HepG2 (cell line): ENCODE measurements around the gene ACSM5. TPM values are rescaled to one million over a fixed set of nuclear protein-coding genes. Genes with fewer than 3 reads are reported as not detected.
A peak's percentile ranks its signal among the peaks of the same experiment; 100 is the strongest.

Experiments used
- KLF9 ChIP-seq: IDR thresholded peaks from 2 replicates; pipeline ENCODE4 v1.6.1; 2016; ENCODE audit warnings: low read depth
- MED1 ChIP-seq: sonication (generic); formaldehyde crosslinking; IDR thresholded peaks from 2 replicates; pipeline ENCODE4 v1.4.0; 2020; ENCODE audit warnings: missing genetic modification reagents
- SIX4 ChIP-seq: sonication (generic); formaldehyde crosslinking; IDR thresholded peaks from 2 replicates; pipeline ENCODE4 v1.4.0; 2020; ENCODE audit warnings: missing genetic modification reagents
- SP4 ChIP-seq: sonication (generic); formaldehyde crosslinking; IDR thresholded peaks from 2 replicates; pipeline ENCODE4 v1.8.1; 2023; ENCODE audit warnings: mild to moderate bottlenecking, missing genetic modification reagents
- TFAP4 ChIP-seq: sonication (generic); IDR thresholded peaks from 2 replicates; pipeline ENCODE4 v1.6.1; 2016; ENCODE audit warnings: low read depth, borderline replicate concordance
- YY1 ChIP-seq: IDR thresholded peaks from 2 replicates; pipeline ENCODE4 v1.6.1; 2011; ENCODE audit warnings: low read length, low read depth, moderate library complexity, mild to moderate bottlenecking; ENCODE audit not compliant: insufficient read depth, insufficient replicate concordance
- ZHX2 ChIP-seq, 2 experiments: sonication (generic) in 1 of 2; formaldehyde crosslinking in 1 of 2; IDR thresholded peaks; 2 replicates each; pipeline versions ENCODE4 v1.6.1 to v1.9.0; 2014 to 2022; ENCODE audit warnings: antibody characterized with exemption in 1 of 2, borderline replicate concordance in 1 of 2, inconsistent platforms in 1 of 2, low read depth in 1 of 2, missing genetic modification reagents in 1 of 2
- ZNF317 ChIP-seq: sonication (generic); formaldehyde crosslinking; IDR thresholded peaks from 2 replicates; pipeline ENCODE4 v1.5.0; 2020; ENCODE audit warnings: mild to moderate bottlenecking, missing genetic modification reagents
- ZNF503 ChIP-seq: sonication (generic); formaldehyde crosslinking; IDR thresholded peaks from 2 replicates; pipeline ENCODE4 v1.4.0; 2020; ENCODE audit warnings: missing genetic modification reagents
- polyA plus RNA-seq, 8 experiments: library from polyadenylated mRNA; depleted of rRNA in 3 of 8; stranded (reverse) in 7 of 8; unstranded in 1 of 8; fragments of >200 nt; fragmentation: Illumina TruSeq in 4 of 8; extraction: Trizol in 4 of 8; gene quantifications; 2 replicates each; pipeline versions ENCODE4 v1.2.1 to v1.2.3, GENCODE V29; 2011 to 2016; ENCODE audit warnings: low read depth in 4 of 8, missing spikeins in 1 of 8, mixed read lengths in 1 of 8; ENCODE audit not compliant: insufficient read depth in 1 of 8
- total RNA-seq, 5 experiments: library from RNA; depleted of rRNA; stranded (reverse); fragments of >200 nt; fragmentation: Illumina TruSeq; extraction: Trizol; gene quantifications; 2 replicates each; pipeline ENCODE4 v1.2.3, GENCODE V29; 2016; ENCODE audit warnings: low read depth in 1 of 5
- TF ChIP-seq, protein P1 (sequence below): sonication (generic); formaldehyde crosslinking; IDR thresholded peaks from 2 replicates; pipeline ENCODE4 v1.4.0; 2020; ENCODE audit warnings: mild to moderate bottlenecking, missing genetic modification reagents
- TF ChIP-seq, protein P2 (sequence below): IDR thresholded peaks from 2 replicates; pipeline ENCODE4 v1.4.0; 2020; ENCODE audit warnings: mild to moderate bottlenecking, missing genetic modification reagents

The ACSM5 gene
- total and polyA plus RNA-seq, 2 of the 13 experiments (the other 11 are each of a cell fraction or from before 2014, with no cell fraction given): 9.1 to 15.0 TPM

- TF ChIP-seq ZHX2 (IDR thresholded peaks at IDR 0.05; ENCODE audit: low read depth): 0 out of 2 replicates have a peak, but pooled peaks have one; percentile 39
- no peak for TF ChIP-seq ZHX2 (CRISPR knock-in tag; IDR thresholded peaks at IDR 0.05; ENCODE audit: borderline replicate concordance)
- no peak for TF ChIP-seq SIX4 (CRISPR knock-in tag)
- 0 out of 2 replicates have a peak, but pooled peaks have one; percentile 15 for TF ChIP-seq ZNF503
- no peak for TF ChIP-seq KLF9
- TF ChIP-seq, protein P1, sequence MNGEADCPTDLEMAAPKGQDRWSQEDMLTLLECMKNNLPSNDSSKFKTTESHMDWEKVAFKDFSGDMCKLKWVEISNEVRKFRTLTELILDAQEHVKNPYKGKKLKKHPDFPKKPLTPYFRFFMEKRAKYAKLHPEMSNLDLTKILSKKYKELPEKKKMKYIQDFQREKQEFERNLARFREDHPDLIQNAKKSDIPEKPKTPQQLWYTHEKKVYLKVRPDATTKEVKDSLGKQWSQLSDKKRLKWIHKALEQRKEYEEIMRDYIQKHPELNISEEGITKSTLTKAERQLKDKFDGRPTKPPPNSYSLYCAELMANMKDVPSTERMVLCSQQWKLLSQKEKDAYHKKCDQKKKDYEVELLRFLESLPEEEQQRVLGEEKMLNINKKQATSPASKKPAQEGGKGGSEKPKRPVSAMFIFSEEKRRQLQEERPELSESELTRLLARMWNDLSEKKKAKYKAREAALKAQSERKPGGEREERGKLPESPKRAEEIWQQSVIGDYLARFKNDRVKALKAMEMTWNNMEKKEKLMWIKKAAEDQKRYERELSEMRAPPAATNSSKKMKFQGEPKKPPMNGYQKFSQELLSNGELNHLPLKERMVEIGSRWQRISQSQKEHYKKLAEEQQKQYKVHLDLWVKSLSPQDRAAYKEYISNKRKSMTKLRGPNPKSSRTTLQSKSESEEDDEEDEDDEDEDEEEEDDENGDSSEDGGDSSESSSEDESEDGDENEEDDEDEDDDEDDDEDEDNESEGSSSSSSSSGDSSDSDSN (CRISPR knock-in tag): peak; percentile 22; the same call in 1 of the 2 replicates
- TF ChIP-seq MED1 (CRISPR knock-in tag): peak; percentile 44; the same call in 1 of the 2 replicates
- TF ChIP-seq, protein P2, sequence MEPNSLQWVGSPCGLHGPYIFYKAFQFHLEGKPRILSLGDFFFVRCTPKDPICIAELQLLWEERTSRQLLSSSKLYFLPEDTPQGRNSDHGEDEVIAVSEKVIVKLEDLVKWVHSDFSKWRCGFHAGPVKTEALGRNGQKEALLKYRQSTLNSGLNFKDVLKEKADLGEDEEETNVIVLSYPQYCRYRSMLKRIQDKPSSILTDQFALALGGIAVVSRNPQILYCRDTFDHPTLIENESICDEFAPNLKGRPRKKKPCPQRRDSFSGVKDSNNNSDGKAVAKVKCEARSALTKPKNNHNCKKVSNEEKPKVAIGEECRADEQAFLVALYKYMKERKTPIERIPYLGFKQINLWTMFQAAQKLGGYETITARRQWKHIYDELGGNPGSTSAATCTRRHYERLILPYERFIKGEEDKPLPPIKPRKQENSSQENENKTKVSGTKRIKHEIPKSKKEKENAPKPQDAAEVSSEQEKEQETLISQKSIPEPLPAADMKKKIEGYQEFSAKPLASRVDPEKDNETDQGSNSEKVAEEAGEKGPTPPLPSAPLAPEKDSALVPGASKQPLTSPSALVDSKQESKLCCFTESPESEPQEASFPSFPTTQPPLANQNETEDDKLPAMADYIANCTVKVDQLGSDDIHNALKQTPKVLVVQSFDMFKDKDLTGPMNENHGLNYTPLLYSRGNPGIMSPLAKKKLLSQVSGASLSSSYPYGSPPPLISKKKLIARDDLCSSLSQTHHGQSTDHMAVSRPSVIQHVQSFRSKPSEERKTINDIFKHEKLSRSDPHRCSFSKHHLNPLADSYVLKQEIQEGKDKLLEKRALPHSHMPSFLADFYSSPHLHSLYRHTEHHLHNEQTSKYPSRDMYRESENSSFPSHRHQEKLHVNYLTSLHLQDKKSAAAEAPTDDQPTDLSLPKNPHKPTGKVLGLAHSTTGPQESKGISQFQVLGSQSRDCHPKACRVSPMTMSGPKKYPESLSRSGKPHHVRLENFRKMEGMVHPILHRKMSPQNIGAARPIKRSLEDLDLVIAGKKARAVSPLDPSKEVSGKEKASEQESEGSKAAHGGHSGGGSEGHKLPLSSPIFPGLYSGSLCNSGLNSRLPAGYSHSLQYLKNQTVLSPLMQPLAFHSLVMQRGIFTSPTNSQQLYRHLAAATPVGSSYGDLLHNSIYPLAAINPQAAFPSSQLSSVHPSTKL (CRISPR knock-in tag): peak; percentile 50
- TF ChIP-seq SP4 (CRISPR knock-in tag): peak; percentile 54; the same call in 1 of the 2 replicates
- no peak for TF ChIP-seq YY1
- TF ChIP-seq TFAP4: peak; percentile 89
- TF ChIP-seq ZNF317 (CRISPR knock-in tag): 0 out of 2 replicates have a peak, but pooled peaks have one; percentile 14
Measured at GRCh38 chr16:20409398-20410120, at the start of gene ACSM5 (continued).
